Breast epithelium (tissue), 4 donors: ENCODE measurements around the gene BAD. TPM values are rescaled to one million over a fixed set of nuclear protein-coding genes. Genes with fewer than 3 reads are reported as not detected.
"Not testable (repeated sequence)": the region's sequence is repeated elsewhere in the genome, so short reads cannot be mapped to it uniquely, and the experiment has no call there.

Experiments used
- DNase-seq, 2 donors: peaks; one replicate each; pipeline ENCODE4 v3.0.0-alpha.2; 2019; ENCODE audit warnings: low spot score in 2 of 2
- H3K27ac ChIP-seq, 2 donors: fragments of 200-600 bp; sonication (generic) in 1 of 2; one replicate each; pipeline ENCODE4 v1.5.1; 2016 to 2019; ENCODE audit warnings: mild to moderate bottlenecking in 1 of 2
- H3K27me3 ChIP-seq, 2 donors: fragments of 200-600 bp; sonication (generic) in 1 of 2; one replicate each; pipeline versions ENCODE4 v1.5.1 to v1.6.0; 2017 to 2019; ENCODE audit warnings: control low read depth in 1 of 2, mild to moderate bottlenecking in 1 of 2
- H3K36me3 ChIP-seq: fragments of 200-600 bp; one replicate; pipeline ENCODE4 v1.5.1; 2019
- H3K4me1 ChIP-seq, 2 donors: fragments of 200-600 bp; sonication (generic); one replicate each; pipeline ENCODE4 v1.5.1; 2016 to 2019; ENCODE audit warnings: control low read depth in 1 of 2
- H3K4me3 ChIP-seq, 3 donors: fragments of 200-600 bp; sonication (generic); 1 replicate in 2 of 3; 2 replicates in 1 of 3; pipeline ENCODE4 v1.5.1; 2016 to 2019; ENCODE audit warnings: mild to moderate bottlenecking in 3 of 3, moderate library complexity in 2 of 3
- H3K9me3 ChIP-seq, 2 donors: fragments of 200-600 bp; sonication (generic) in 1 of 2; one replicate each; pipeline ENCODE4 v1.5.1; 2016 to 2019; ENCODE audit warnings: control low read depth in 1 of 2
- CTCF ChIP-seq, 3 donors: fragments of 450-650 bp; IDR thresholded peaks; one replicate each; pipeline ENCODE4 v1.5.1; 2016 to 2017; ENCODE audit warnings: antibody characterized with exemption in 3 of 3, mild to moderate bottlenecking in 3 of 3, moderate library complexity in 3 of 3
- POLR2A ChIP-seq: fragments of 450-650 bp; IDR thresholded peaks from one replicate; pipeline ENCODE4 v1.6.1; 2016; ENCODE audit warnings: antibody characterized with exemption, mild to moderate bottlenecking, moderate library complexity
- POLR2AphosphoS5 ChIP-seq, 3 donors: sonication (generic); formaldehyde crosslinking; IDR thresholded peaks; one replicate each; pipeline ENCODE4 v1.6.1; 2017; ENCODE audit warnings: antibody characterized with exemption in 3 of 3
- intact Hi-C: fragments of 100-400 bp; cut with DNase I; formaldehyde crosslinking; loops from one replicate; pipeline ENCODE4 v1.15.1; 2023; ENCODE audit warnings: low total_unique reads
- total RNA-seq, 3 donors: library from RNA; depleted of rRNA; stranded (reverse); fragments of >200 nt; gene quantifications; one replicate each; pipeline ENCODE4 v1.1.0, GENCODE V29; 2016

BAD gene
- total RNA-seq, 3 donors from 2014 or later: 80.3 to 107 (median 87.5) TPM

GRCh38 chr11:64314805-64315561, 30.5 kb upstream of the BAD start:
- intact Hi-C loops: no loop called here
- Histone ChIP-seq H3K4me3 (no peak overlapping the region), H3K4me1 (peaks cover 0 to 14% of the 10 kb centered on the region in 2 donors), H3K27me3 (no peaks in the 10 kb centered on the region), H3K9me3 (no peaks in the 10 kb centered on the region), H3K36me3 (no peaks in the 10 kb centered on the region), H3K27ac (no peak overlapping the region)
- DNase-seq: no peak
- no peak for TF ChIP-seq POLR2A
- no peak for TF ChIP-seq POLR2AphosphoS5 (IDR thresholded peaks at IDR 0.05)
- no peak for TF ChIP-seq CTCF (IDR thresholded peaks at IDR 0.05)

GRCh38 chr11:64314146-64314804, 29.8 kb upstream of the BAD start:
- intact Hi-C loops: no loop called here
- Histone ChIP-seq H3K9me3 (no peaks in the 10 kb centered on the region), H3K27me3 (no peaks in the 10 kb centered on the region), H3K4me3 (peak overlapping the region in 2 of 3 donors; percentile 9 to 44), H3K4me1 (peaks cover 0 to 12% of the 10 kb centered on the region in 2 donors), H3K36me3 (no peaks in the 10 kb centered on the region), H3K27ac (peak overlapping the region; percentile 62 to 78)
- no peak for DNase-seq
- no peak for TF ChIP-seq POLR2AphosphoS5 (IDR thresholded peaks at IDR 0.05)
- TF ChIP-seq CTCF (IDR thresholded peaks at IDR 0.05): no peak
- TF ChIP-seq POLR2A: no peak

- no peaks in the 10 kb centered on the region for H3K36me3 ChIP-seq
- intact Hi-C loops: no loop called here
- H3K27me3 ChIP-seq: no peaks in the 10 kb centered on the region
- peaks cover 0 to 6% of the 10 kb centered on the region in 2 donors for H3K4me1 ChIP-seq
- peak overlapping the region; percentile 62 to 78 for H3K27ac ChIP-seq
- H3K4me3 ChIP-seq: peak overlapping the region in 2 of 3 donors; percentile 9 to 44
- no peak for DNase-seq
- H3K9me3 ChIP-seq: no peaks in the 10 kb centered on the region
- TF ChIP-seq CTCF (IDR thresholded peaks at IDR 0.05): no peak
- TF ChIP-seq POLR2A: no peak
- TF ChIP-seq POLR2AphosphoS5 (IDR thresholded peaks at IDR 0.05): no peak
Measured at GRCh38 chr11:64313491-64314145, 29.2 kb upstream of the BAD start.

- Histone ChIP-seq H3K4me3 (no peak overlapping the region), H3K36me3 (no peaks in the 10 kb centered on the region), H3K4me1 (peaks cover 0 to 6% of the 10 kb centered on the region in 2 donors), H3K27me3 (no peaks in the 10 kb centered on the region), H3K9me3 (no peaks in the 10 kb centered on the region), H3K27ac (peak overlapping the region; percentile 62 to 78)
- no peak for DNase-seq
- TF ChIP-seq CTCF (IDR thresholded peaks at IDR 0.05) (no peak), POLR2A (no peak), POLR2AphosphoS5 (IDR thresholded peaks at IDR 0.05) (no peak)
- intact Hi-C loops: no loop called here
Measured at GRCh38 chr11:64312947-64313346, 28.5 kb upstream of the BAD start.

- H3K4me1 ChIP-seq, DNase-seq, H3K36me3 ChIP-seq, H3K9me3 ChIP-seq, H3K4me3 ChIP-seq, intact Hi-C loops, H3K27me3 ChIP-seq: not testable (repeated sequence)
- H3K27ac ChIP-seq: peak overlapping the region in 1 of 2 donors; percentile 90
Measured at GRCh38 chr11:64307795-64308194, 23.3 kb upstream of the BAD start.
